Natural killer cell (primary cell): Measurements from ENCODE around the gene MYADML2. TPM values are rescaled to one million over a fixed set of nuclear protein-coding genes. Genes with fewer than 3 reads are reported as not detected.

Source experiments
- ATAC-seq, 3 donors: fragments of 150-1000 bp in 2 of 3; fragments of 200-7000 bp in 1 of 3; cut with Tn5 transposase; 1 replicate in 1 of 3; 2 replicates in 2 of 3; pipeline ENCODE4 v1.10.0; 2021; ENCODE audit warnings: mild to moderate bottlenecking in 2 of 3, moderate library complexity in 2 of 3
- DNase-seq, 2 donors: peaks; one replicate each; pipeline versions ENCODE4 v3.0.0 to v3.0.0-alpha.2; 2013 to 2021; ENCODE audit warnings: mixed read lengths in 1 of 2
- H3K27ac ChIP-seq: one replicate; pipeline ENCODE4 v1.5.1; 2013; ENCODE audit warnings: mild to moderate bottlenecking, low read length
- H3K27me3 ChIP-seq: one replicate; pipeline ENCODE4 v1.6.1; 2013; ENCODE audit warnings: low read length; ENCODE audit not compliant: control insufficient read depth, insufficient read depth
- H3K36me3 ChIP-seq: one replicate; pipeline ENCODE4 v1.6.1; 2013; ENCODE audit warnings: low read length; ENCODE audit not compliant: control insufficient read depth, insufficient read depth
- H3K4me1 ChIP-seq: one replicate; pipeline ENCODE4 v1.6.1; 2013; ENCODE audit warnings: low read length; ENCODE audit not compliant: control insufficient read depth, insufficient read depth
- H3K4me3 ChIP-seq: one replicate; pipeline ENCODE4 v1.5.1; 2013; ENCODE audit warnings: low read length
- H3K9me3 ChIP-seq: one replicate; pipeline ENCODE4 v1.6.1; 2013; ENCODE audit warnings: low read length; ENCODE audit not compliant: control insufficient read depth, insufficient read depth
- H3K27ac Mint-ChIP-seq, 2 donors: one replicate each; pipeline ENCODE4 v1.8.0; 2022; ENCODE audit warnings: mild to moderate bottlenecking in 2 of 2, mixed read lengths in 2 of 2, moderate library complexity in 1 of 2
- H3K27me3 Mint-ChIP-seq, 2 donors: one replicate each; pipeline ENCODE4 v1.8.0; 2022; ENCODE audit warnings: low read depth in 2 of 2, mixed read lengths in 2 of 2
- H3K36me3 Mint-ChIP-seq: one replicate; pipeline ENCODE4 v1.8.0; 2022; ENCODE audit warnings: mixed read lengths
- H3K4me1 Mint-ChIP-seq, 2 donors: one replicate each; pipeline ENCODE4 v1.8.0; 2022; ENCODE audit warnings: mixed read lengths in 2 of 2
- H3K4me3 Mint-ChIP-seq: one replicate; pipeline ENCODE4 v1.8.0; 2022; ENCODE audit warnings: mild to moderate bottlenecking, moderate library complexity, mixed read lengths
- H3K9me3 Mint-ChIP-seq, 2 donors: one replicate each; pipeline ENCODE4 v1.8.0; 2022; ENCODE audit warnings: mixed read lengths in 2 of 2
- WGBS: methylation state at CpG from one replicate; pipeline ENCODE4 v1.1.7; 2013; ENCODE audit warnings: missing lambda C conversion rate; ENCODE audit not compliant: insufficient coverage; 5-methylcytosine and 5-hydroxymethylcytosine counted together
- intact Hi-C: fragments of 100-400 bp; cut with micrococcal nuclease; formaldehyde crosslinking; loops from one replicate; pipeline ENCODE4 v1.14.2; 2022
- total RNA-seq, 4 donors: library from RNA; stranded (reverse); fragments of 120-200 nt in 1 of 4; gene quantifications; one replicate each; pipeline versions ENCODE4 v1.2.3 to v1.2.4, GENCODE V29; 2013 to 2022
- TF ChIP-seq, protein P1 (sequence below): fragments of 200-600 bp; IDR thresholded peaks from one replicate; pipeline ENCODE4 v1.8.0; 2022; ENCODE audit warnings: antibody characterized with exemption

Gene MYADML2
- total RNA-seq, 3 donors from 2014 or later (not counting 1 experiment from before 2014, with no cell fraction given): not detected

DNA sequence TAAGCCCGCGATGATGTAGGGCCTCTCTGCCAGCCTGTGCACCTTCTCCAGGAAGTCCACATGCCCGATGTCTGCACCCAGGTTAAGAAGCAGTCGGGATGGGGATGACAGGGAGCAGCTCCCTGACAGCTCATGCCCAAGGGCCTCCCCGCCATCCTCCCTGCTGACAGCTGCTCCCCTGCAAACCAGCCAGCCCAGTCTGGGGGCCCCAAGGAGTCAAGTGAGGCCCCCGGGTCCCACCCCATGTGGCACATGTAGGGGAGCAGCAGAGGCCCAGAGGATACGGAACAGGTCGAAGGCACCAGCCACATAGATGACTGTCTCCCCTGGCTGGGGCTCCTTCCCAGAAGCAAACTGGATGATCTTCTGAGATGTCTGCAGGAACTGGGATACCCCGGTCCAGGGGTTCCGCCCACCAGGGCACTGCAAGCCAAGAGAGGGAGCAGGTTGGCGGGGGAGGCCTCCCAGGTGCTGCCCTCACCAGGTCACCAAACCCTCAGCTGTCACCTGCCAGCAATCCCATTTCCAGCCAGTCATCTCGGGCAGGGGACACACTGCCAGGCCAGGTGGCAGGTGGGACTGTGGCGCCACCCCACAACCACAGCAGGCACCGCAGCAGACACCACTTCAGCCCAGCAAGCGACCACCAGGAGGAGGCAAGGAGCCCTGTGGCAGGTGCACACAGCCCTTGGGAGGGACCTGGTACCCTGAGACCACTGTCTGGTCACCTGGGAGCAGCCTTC lies 40.4 kb downstream of the MYADML2 start:
- TF ChIP-seq, protein P1, sequence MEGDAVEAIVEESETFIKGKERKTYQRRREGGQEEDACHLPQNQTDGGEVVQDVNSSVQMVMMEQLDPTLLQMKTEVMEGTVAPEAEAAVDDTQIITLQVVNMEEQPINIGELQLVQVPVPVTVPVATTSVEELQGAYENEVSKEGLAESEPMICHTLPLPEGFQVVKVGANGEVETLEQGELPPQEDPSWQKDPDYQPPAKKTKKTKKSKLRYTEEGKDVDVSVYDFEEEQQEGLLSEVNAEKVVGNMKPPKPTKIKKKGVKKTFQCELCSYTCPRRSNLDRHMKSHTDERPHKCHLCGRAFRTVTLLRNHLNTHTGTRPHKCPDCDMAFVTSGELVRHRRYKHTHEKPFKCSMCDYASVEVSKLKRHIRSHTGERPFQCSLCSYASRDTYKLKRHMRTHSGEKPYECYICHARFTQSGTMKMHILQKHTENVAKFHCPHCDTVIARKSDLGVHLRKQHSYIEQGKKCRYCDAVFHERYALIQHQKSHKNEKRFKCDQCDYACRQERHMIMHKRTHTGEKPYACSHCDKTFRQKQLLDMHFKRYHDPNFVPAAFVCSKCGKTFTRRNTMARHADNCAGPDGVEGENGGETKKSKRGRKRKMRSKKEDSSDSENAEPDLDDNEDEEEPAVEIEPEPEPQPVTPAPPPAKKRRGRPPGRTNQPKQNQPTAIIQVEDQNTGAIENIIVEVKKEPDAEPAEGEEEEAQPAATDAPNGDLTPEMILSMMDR: no peak
- WGBS: 94% methylated on average over 15 of the region's 15 CpGs
- intact Hi-C loops: no loop called here
- Mint-ChIP-seq H3K27me3 (no peaks in the 10 kb centered on the region), H3K9me3 (no peaks in the 10 kb centered on the region), H3K27ac (no peak overlapping the region), H3K4me1 (peaks cover 0 to 12% of the 10 kb centered on the region in 2 donors), H3K36me3 (no peaks in the 10 kb centered on the region), H3K4me3 (no peak overlapping the region)
- peaks cover 17% of the 10 kb centered on the region for H3K4me1 ChIP-seq
- no peaks in the 10 kb centered on the region for H3K9me3 ChIP-seq
- ATAC-seq (no peak), DNase-seq (no peak)
- no peak overlapping the region for H3K27ac ChIP-seq
- no peak overlapping the region for H3K4me3 ChIP-seq
- H3K36me3 ChIP-seq: peaks cover 22% of the 10 kb centered on the region
- peaks cover 5% of the 10 kb centered on the region for H3K27me3 ChIP-seq

DNA sequence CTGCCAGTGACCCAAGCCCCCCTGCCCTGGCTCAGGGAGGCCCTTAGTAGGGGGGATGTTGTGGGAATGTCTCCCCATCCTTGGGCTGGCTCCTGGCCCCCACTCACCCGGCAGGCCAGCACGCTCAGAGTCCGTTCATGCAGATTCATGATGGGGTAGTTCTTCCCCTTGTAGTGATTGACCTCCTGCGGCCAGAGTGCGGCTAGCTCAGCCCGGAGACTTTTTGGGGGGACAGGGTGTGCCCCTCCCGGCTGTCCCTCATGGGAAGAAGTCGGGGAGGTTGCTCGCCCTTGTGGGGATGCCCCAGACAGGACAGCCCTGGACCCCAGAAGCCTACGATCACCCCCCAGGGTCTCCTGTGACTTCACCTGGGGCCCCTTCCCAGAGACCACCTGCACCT lies 41.0 kb downstream of the MYADML2 start:
- no peaks in the 10 kb centered on the region for H3K9me3 ChIP-seq
- Mint-ChIP-seq H3K4me3 (no peak overlapping the region), H3K27ac (no peak overlapping the region), H3K9me3 (no peaks in the 10 kb centered on the region), H3K4me1 (peaks cover 0 to 10% of the 10 kb centered on the region in 2 donors), H3K27me3 (peaks cover 3% of the 10 kb centered on the region in 2 donors), H3K36me3 (no peaks in the 10 kb centered on the region)
- H3K36me3 ChIP-seq: peaks cover 22% of the 10 kb centered on the region
- H3K27me3 ChIP-seq: peaks cover 8% of the 10 kb centered on the region
- peaks cover 18% of the 10 kb centered on the region for H3K4me1 ChIP-seq
- no peak overlapping the region for H3K27ac ChIP-seq
- intact Hi-C loops: no loop called here
- DNase-seq (no peak), ATAC-seq (no peak)
- WGBS: 95% methylated on average over 10 of the region's 10 CpGs
- TF ChIP-seq, protein P1: no peak
- no peak overlapping the region for H3K4me3 ChIP-seq

- DNase-seq: no peak
- H3K4me3 Mint-ChIP-seq: no peak overlapping the region
- no peak for ATAC-seq
- 95% methylated on average over 16 of the region's 16 CpGs for WGBS
- H3K4me1 ChIP-seq: peaks cover 14% of the 10 kb centered on the region
- intact Hi-C loops: no loop called here
- peaks cover 8% of the 10 kb centered on the region for H3K27me3 ChIP-seq
- H3K36me3 Mint-ChIP-seq: no peaks in the 10 kb centered on the region
- H3K9me3 Mint-ChIP-seq: no peaks in the 10 kb centered on the region
- peaks cover 7 to 8% of the 10 kb centered on the region in 2 donors for H3K27me3 Mint-ChIP-seq
- H3K36me3 ChIP-seq: peaks cover 22% of the 10 kb centered on the region
- peaks cover 0 to 7% of the 10 kb centered on the region in 2 donors for H3K4me1 Mint-ChIP-seq
- no peak overlapping the region for H3K27ac Mint-ChIP-seq
- H3K4me3 ChIP-seq: no peak overlapping the region
- H3K9me3 ChIP-seq: no peaks in the 10 kb centered on the region
- TF ChIP-seq, protein P1: no peak
- H3K27ac ChIP-seq: no peak overlapping the region
Measured at GRCh38 chr17:81905424-81905875, 41.6 kb downstream of the MYADML2 start.
